ENCODE results near the gene ERCC2. TPM values are rescaled to one million over a fixed set of nuclear protein-coding genes. Genes with fewer than 3 reads are reported as not detected.
"Not testable (repeated sequence)": the region's sequence is repeated elsewhere in the genome, so short reads cannot be mapped to it uniquely, and the experiment has no call there.

Gene ERCC2
- total RNA-seq, 4 donors from 2014 or later = 9.4 to 19.2 (median 15.9) TPM

DNA sequence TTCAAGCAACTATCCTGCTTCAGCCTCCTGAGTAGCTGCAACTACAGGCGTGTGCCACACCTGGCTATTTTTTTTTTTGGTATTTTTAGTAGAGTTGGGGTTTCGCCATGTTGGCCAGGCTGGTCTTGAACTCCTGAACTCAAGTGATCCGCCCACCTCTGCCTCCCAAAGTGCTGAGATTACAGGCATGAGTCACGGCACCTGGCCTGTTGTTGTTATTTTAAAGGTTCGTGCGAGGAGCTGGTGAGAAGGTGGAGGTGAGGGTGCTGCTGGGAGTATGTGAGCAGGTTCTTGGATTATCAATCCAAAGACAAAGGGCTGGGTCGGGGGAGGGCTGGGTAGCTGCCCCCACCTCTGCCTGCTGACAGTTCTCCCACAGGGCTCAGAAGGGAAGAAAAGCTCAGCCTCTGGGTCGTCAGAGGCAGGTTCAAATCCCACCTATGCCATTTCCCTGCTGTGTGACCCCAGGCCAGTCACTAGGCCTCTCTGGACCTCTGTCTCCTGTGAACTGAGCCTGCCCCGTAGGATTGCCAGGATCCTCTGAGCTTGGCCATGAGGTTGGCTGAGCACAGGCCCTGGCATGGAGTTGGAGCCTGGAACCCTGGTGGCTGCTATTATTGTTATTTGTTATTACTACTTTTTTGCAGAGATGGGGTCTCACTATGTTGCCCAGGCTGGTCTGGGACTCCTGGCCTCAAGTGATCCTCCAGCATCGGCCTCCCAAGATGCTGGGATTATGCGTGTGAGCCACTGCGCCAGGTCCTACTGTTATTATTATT is 49.2 kb downstream of the ERCC2 start:
- WGBS, 2 donors = 78 to 82% methylated on average over 11 to 12 of the region's 12 CpGs
- DNase-seq = no peak
- Histone ChIP-seq H3K4me3 (replicated peaks in 1 of 3) (no peak overlapping the region), H3K9me3 (no peaks in the 10 kb centered on the region), H3K36me3 (no peaks in the 10 kb centered on the region), H3K27me3 (no peaks in the 10 kb centered on the region), H3K27ac (no peak overlapping the region), H3K4me1 (peaks cover 0 to 6% of the 10 kb centered on the region in 2 donors)
- TF ChIP-seq, protein P1, sequence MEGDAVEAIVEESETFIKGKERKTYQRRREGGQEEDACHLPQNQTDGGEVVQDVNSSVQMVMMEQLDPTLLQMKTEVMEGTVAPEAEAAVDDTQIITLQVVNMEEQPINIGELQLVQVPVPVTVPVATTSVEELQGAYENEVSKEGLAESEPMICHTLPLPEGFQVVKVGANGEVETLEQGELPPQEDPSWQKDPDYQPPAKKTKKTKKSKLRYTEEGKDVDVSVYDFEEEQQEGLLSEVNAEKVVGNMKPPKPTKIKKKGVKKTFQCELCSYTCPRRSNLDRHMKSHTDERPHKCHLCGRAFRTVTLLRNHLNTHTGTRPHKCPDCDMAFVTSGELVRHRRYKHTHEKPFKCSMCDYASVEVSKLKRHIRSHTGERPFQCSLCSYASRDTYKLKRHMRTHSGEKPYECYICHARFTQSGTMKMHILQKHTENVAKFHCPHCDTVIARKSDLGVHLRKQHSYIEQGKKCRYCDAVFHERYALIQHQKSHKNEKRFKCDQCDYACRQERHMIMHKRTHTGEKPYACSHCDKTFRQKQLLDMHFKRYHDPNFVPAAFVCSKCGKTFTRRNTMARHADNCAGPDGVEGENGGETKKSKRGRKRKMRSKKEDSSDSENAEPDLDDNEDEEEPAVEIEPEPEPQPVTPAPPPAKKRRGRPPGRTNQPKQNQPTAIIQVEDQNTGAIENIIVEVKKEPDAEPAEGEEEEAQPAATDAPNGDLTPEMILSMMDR (IDR thresholded peaks at IDR 0.05) = no peak
- no peak for TF ChIP-seq POLR2A (IDR thresholded peaks at IDR 0.05)
- intact Hi-C loops (cut with DNase I) = no loop called here

DNA sequence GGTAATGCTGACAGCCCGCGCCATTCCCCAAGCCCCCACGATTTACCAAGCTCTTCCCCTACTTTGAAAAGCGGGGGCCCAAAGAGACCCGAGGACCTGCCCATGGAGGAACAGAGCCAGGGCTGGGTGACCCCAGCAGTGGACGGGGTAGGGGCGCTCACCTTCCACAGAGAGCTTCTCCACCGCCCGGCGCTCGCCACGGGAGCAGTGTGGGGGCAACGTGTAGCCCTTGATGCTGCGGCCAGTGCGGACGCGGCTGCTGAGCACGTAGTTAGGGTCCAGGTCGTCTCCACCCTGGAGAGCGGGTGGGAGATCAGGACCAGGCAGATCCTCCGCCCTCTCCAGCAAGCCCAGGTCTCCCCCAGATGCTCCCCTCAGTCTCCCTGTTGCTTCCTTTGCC is 55.1 kb downstream of the ERCC2 start:
- TF ChIP-seq POLR2A (IDR thresholded peaks at IDR 0.05) = no peak
- TF ChIP-seq, protein P1 (IDR thresholded peaks at IDR 0.05) = no peak
- Histone ChIP-seq H3K4me3 (replicated peaks in 1 of 3) (no peak overlapping the region), H3K36me3 (no peaks in the 10 kb centered on the region), H3K27me3 (no peaks in the 10 kb centered on the region), H3K9me3 (no peaks in the 10 kb centered on the region), H3K27ac (no peak overlapping the region), H3K4me1 (no peaks in the 10 kb centered on the region)
- WGBS, 2 donors = 51 to 77% methylated on average over 8 to 10 of the region's 21 CpGs
- intact Hi-C loops (cut with DNase I) = no loop called here
- no peak for DNase-seq

DNA sequence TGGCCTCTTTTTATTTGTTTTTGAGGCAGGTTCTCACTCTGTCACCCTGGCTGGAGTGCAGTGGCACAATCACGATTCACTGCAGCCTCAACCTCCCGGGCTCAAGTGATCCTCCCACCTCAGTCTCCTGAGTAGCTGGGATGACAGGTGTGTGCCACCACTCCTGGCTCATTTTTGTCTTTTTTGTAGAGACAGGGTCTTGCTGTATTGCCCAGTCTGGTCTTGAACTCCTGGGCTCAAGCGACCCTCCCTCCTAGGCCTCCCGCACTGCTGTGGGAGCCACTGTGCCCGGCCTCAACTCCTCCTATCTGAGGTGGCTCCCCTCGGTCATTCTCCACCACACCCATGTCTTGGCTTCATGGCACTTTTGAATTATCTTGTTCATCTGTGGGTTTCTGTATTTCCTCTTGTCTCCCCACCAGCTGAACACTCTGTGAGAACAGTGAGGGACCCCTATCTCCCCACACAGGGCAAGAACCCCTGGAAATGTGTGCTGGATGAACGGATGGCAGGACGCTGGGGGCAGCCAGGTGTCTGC is 55.6 kb downstream of the ERCC2 start:
- intact Hi-C loops (cut with DNase I) = no loop called here
- DNase-seq = no peak
- H3K27ac ChIP-seq = no peak overlapping the region
- 82 to 83% methylated on average over 8 of the region's 8 CpGs for WGBS, 2 donors
- H3K27me3 ChIP-seq = no peaks in the 10 kb centered on the region
- no peaks in the 10 kb centered on the region for H3K36me3 ChIP-seq
- H3K4me3 ChIP-seq (replicated peaks in 1 of 3) = no peak overlapping the region
- H3K4me1 ChIP-seq = no peaks in the 10 kb centered on the region
- H3K9me3 ChIP-seq = no peaks in the 10 kb centered on the region
- TF ChIP-seq, protein P1 (IDR thresholded peaks at IDR 0.05) = no peak
- TF ChIP-seq POLR2A (IDR thresholded peaks at IDR 0.05) = no peak

DNA sequence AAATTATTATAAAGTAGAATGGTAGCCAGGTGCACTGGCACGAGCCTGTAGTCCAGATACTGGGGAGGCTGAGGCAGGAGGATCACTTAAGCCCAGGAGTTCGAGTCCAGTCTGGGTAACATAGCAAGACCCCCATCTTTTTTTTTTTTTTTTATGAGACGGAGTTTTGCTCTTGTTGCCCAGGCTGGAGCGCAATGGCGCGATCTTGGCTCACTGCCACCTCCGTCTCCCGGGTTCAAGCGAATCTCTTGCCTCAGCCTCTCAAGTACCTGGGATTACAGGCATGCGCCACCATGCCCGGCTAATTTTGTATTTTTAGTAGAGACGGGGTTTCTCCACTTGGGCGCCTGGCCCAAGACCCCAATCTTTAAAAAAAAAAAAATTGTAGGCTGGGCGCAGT is 58.1 kb downstream of the ERCC2 start:
- H3K27ac ChIP-seq; H3K36me3 ChIP-seq; H3K4me3 ChIP-seq (replicated peaks in 1 of 3); H3K27me3 ChIP-seq; DNase-seq; H3K9me3 ChIP-seq; H3K4me1 ChIP-seq; intact Hi-C loops (cut with DNase I): not testable (repeated sequence)
- 51 to 69% methylated on average over 14 of the region's 14 CpGs for WGBS, 2 donors

DNA sequence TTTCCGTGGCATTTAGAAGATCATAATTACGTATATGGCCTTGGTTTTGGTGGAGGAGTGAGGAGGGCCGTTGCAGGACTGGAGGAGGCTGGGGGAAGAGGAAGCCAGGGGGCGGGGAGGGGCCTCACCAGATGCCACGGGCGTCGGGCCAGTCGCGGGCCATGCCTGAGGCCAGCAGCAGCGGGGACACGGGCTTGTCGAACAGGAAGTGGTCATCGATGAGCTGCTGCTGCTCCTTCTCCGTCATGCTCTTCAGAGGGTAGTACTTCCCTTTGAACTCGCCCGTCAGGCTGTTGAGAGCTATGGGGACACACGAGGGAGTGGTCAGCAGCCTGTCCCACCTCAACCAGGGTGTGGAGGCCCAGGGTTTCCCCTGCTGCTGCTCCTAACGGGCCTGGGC is 58.8 kb downstream of the ERCC2 start:
- no peak for DNase-seq
- Histone ChIP-seq H3K4me1 (no peaks in the 10 kb centered on the region), H3K36me3 (no peaks in the 10 kb centered on the region), H3K4me3 (replicated peaks in 1 of 3) (no peak overlapping the region), H3K9me3 (no peaks in the 10 kb centered on the region), H3K27me3 (no peaks in the 10 kb centered on the region), H3K27ac (no peak overlapping the region)
- WGBS, 2 donors = 32 to 63% methylated on average over 13 to 16 of the region's 18 CpGs
- no peak for TF ChIP-seq POLR2A (IDR thresholded peaks at IDR 0.05)
- TF ChIP-seq, protein P1 (IDR thresholded peaks at IDR 0.05) = no peak
- intact Hi-C loops (cut with DNase I) = no loop called here

DNA sequence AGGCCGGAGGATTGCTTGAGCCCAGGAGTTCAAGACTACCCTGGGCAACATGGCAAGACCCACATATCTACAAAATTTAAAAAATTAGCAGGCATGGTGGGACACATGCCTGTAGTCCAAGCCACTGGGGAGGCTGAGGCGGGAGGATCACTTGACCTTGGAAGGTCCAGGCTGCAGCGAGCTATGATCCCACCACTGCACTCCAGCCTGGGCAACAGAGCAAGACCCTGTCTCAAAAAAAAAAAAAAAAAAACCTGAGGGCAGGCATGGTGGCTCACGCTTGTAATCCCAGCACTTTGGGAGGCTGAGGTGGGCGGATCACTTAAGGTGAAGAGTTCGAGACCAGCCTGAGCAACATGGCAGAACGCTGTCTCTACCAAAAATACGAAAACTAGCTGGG is 61.1 kb downstream of the ERCC2 start:
- H3K4me3 ChIP-seq (replicated peaks in 1 of 3); DNase-seq; H3K36me3 ChIP-seq; H3K27ac ChIP-seq; H3K4me1 ChIP-seq; H3K9me3 ChIP-seq; intact Hi-C loops (cut with DNase I); H3K27me3 ChIP-seq: not testable (repeated sequence)
- WGBS, 2 donors = 91 to 94% methylated on average over 7 to 8 of the region's 8 CpGs

Data from thyroid gland (tissue), 4 donors.